ENCODE data around the gene MFGE8.
"Not testable (repeated sequence)": the region's sequence is repeated elsewhere in the genome, so short reads cannot be mapped to it uniquely, and the experiment has no call there.

MFGE8 gene

GRCh38 chr15:88938802-88939485 is 25.8 kb upstream of the MFGE8 start:
- Histone ChIP-seq H3K9me3 (no peaks in the 10 kb centered on the region), H3K27me3 (no peaks in the 10 kb centered on the region), H3K36me3 (no peaks in the 10 kb centered on the region), H3K4me3 (no peak overlapping the region), H3K4me1 (no peaks in the 10 kb centered on the region), H3K27ac (no peak overlapping the region)
- DNase-seq, result no peak
- no peak for TF ChIP-seq CTCF (IDR thresholded peaks at IDR 0.05)
- intact Hi-C loops (cut with DNase I; ENCODE audit: low total_unique reads), result no loop called here

- H3K36me3 ChIP-seq; H3K4me3 ChIP-seq; H3K4me1 ChIP-seq; H3K9me3 ChIP-seq; H3K27ac ChIP-seq; intact Hi-C loops (cut with DNase I; ENCODE audit: low total_unique reads); DNase-seq; H3K27me3 ChIP-seq: not testable (repeated sequence)
These were observed 21.3 kb upstream of the MFGE8 start for GRCh38 chr15:88934449-88934848.

- Histone ChIP-seq H3K27ac (no peak overlapping the region), H3K27me3 (no peaks in the 10 kb centered on the region), H3K36me3 (no peaks in the 10 kb centered on the region), H3K4me3 (no peak overlapping the region), H3K4me1 (no peaks in the 10 kb centered on the region), H3K9me3 (no peaks in the 10 kb centered on the region)
- no peak for TF ChIP-seq CTCF (IDR thresholded peaks at IDR 0.05)
- intact Hi-C loops (cut with DNase I; ENCODE audit: low total_unique reads), result no loop called here
- DNase-seq, result no peak
These were observed 19.7 kb upstream of the MFGE8 start for GRCh38 chr15:88932875-88933330.

- Histone ChIP-seq H3K36me3 (no peaks in the 10 kb centered on the region), H3K4me1 (no peaks in the 10 kb centered on the region), H3K27ac (peak overlapping the region; percentile 7 to 19), H3K27me3 (no peaks in the 10 kb centered on the region), H3K9me3 (no peaks in the 10 kb centered on the region), H3K4me3 (no peak overlapping the region)
- intact Hi-C loops (cut with DNase I; ENCODE audit: low total_unique reads), result no loop called here
- no peak for DNase-seq
- TF ChIP-seq CTCF (IDR thresholded peaks at IDR 0.05), result no peak
These were observed 19.2 kb upstream of the MFGE8 start for GRCh38 chr15:88932271-88932874.

GRCh38 chr15:88930579-88930978 is 17.4 kb upstream of the MFGE8 start:
- intact Hi-C loops (cut with DNase I; ENCODE audit: low total_unique reads), result no loop called here
- no peaks in the 10 kb centered on the region for H3K4me1 ChIP-seq
- no peak overlapping the region for H3K27ac ChIP-seq
- H3K9me3 ChIP-seq, result no peaks in the 10 kb centered on the region
- TF ChIP-seq CTCF (IDR thresholded peaks at IDR 0.05), result no peak
- no peak overlapping the region for H3K4me3 ChIP-seq
- no peaks in the 10 kb centered on the region for H3K27me3 ChIP-seq
- no peak for DNase-seq
- H3K36me3 ChIP-seq, result no peaks in the 10 kb centered on the region

- H3K36me3 ChIP-seq; DNase-seq; H3K9me3 ChIP-seq; H3K27me3 ChIP-seq; intact Hi-C loops (cut with DNase I; ENCODE audit: low total_unique reads); H3K27ac ChIP-seq; H3K4me3 ChIP-seq; H3K4me1 ChIP-seq: not testable (repeated sequence)
These were observed 16.3 kb upstream of the MFGE8 start for GRCh38 chr15:88929358-88930098.

- DNase-seq; intact Hi-C loops (cut with DNase I; ENCODE audit: low total_unique reads); H3K27ac ChIP-seq; H3K9me3 ChIP-seq; H3K36me3 ChIP-seq; H3K4me1 ChIP-seq; H3K4me3 ChIP-seq; H3K27me3 ChIP-seq: not testable (repeated sequence)
These were observed 15.0 kb upstream of the MFGE8 start for GRCh38 chr15:88928192-88928591.

GRCh38 chr15:88925648-88926047 is 12.5 kb upstream of the MFGE8 start:
- H3K4me1 ChIP-seq; intact Hi-C loops (cut with DNase I; ENCODE audit: low total_unique reads): not testable (repeated sequence)

GRCh38 chr15:88920892-88921435 is 7.8 kb upstream of the MFGE8 start:
- H3K9me3 ChIP-seq, H3K27me3 ChIP-seq, H3K4me3 ChIP-seq, DNase-seq, H3K36me3 ChIP-seq: not testable (repeated sequence)
- Histone ChIP-seq H3K27ac (peak overlapping the region in 1 of 2 donors; percentile 26), H3K4me1 (peaks cover 0 to 29% (median 3%) of the 10 kb centered on the region in 4 donors)
- intact Hi-C loops (cut with DNase I; ENCODE audit: low total_unique reads), result loop anchor here (5.0 kb wide), 1 partner anchor 36 kb away; no protein-coding TSS in a partner anchor

More at GRCh38 chr15:88925648-88926047, 12.5 kb upstream of the MFGE8 start:
- not testable (repeated sequence) for H3K36me3 ChIP-seq, H3K27me3 ChIP-seq, DNase-seq, H3K27ac ChIP-seq, H3K9me3 ChIP-seq, H3K4me3 ChIP-seq
